HG03175 (cell line): ENCODE results near the gene GLYATL1B.
"Not testable (repeated sequence)": the region's sequence is repeated elsewhere in the genome, so short reads cannot be mapped to it uniquely, and the experiment has no call there.

Experiments
- ATAC-seq: cut with Tn5 transposase; IDR thresholded peaks from one replicate; pipeline ENCODE4 v1.9.1; 2021; ENCODE audit warnings: mild to moderate bottlenecking, moderate library complexity; ENCODE audit not compliant: unreplicated experiment

The GLYATL1B gene, protein sequence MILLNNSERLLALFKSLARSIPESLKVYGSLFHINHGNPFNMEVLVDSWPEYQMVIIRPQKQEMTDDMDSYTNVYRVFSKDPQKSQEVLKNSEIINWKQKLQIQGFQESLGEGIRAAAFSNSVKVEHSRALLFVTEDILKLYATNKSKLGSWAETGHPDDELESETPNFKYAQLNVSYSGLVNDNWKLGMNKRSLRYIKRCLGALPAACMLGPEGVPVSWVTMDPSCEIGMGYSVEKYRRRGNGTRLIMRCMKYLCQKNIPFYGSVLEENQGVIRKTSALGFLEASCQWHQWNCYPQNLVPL

DNA sequence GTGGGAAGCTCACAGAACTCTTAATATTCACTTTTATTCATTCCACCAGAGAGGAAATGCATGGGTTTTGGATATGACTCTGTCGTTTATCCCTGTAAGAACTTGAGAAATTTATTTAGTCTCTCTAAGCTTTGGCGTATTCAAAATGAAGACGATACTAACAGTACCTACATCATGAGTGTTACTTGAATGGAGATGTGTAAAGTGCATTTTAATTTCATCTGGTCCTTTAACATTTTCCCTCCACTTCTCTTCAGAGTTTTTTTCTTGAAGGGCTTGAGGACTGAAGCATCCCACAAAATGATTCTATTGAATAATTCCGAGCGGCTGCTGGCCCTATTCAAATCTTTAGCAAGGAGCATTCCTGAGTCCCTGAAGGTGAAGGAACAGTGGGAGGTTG, at the start of gene GLYATL1B:
Gene GLYATL1B (plus strand): TSS at position 301 of the 400 bp plus-strand sequence. CDS start 0 bp downstream, at position 301.
- not testable (repeated sequence) for ATAC-seq

DNA sequence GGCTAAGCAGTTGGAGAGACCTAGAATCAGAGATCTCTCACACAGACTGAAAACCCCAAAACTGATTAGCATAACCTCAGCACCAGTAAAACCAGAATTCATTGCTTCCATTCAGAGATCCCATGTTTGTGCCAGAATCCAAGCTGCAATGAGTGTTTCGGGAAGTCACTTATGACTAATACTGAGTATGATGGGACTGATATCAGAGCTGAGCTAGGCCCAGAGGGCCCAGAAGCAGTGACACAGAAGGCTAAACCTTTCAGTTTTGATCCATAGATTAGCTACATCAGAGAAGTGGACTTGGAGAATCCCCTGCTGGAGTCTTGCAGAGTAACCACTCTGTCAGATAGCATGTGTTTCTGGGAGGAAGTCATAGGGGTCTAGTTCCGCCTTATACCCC, 49.6 kb upstream of the GLYATL1B start:
- not testable (repeated sequence) for ATAC-seq

DNA sequence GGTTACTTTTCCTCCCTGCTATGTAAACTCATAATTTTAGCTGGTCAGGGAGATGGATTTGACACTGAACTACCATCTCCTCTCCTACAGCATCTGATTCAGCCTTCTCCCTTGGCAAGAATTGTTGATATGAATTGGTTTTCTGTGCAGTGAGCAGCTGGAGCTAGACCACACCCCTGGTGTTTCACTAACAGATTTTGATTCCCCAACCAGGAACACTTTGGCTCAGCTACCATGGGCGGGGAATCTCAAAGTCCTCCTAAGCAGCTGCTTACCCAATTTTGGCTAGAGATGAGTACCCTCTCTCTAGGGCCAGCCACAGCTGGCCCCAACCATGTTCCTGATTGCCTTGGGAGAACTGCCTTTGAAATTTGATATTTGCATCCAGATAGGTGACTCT, 48.7 kb upstream of the GLYATL1B start:
- not testable (repeated sequence) for ATAC-seq

DNA sequence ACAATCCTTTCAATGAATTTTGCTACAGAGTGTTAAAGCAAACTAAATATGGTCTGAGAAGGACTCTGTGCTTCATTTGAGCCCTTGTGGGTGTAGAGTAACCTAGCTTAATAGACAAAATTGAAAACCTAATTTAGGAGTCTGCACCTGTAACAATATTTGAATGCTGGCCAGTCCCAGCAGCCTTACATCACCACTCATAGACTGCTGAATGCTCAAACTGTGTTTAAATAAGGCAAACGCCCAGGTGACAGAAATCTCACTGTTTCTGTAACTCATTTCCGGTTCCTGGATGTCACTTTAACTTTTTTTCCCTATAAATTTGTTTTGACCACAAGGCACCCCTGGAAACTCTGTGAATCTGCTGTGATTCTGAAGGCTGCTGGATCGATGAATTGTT, 45.5 kb upstream of the GLYATL1B start:
- ATAC-seq: no peak

DNA sequence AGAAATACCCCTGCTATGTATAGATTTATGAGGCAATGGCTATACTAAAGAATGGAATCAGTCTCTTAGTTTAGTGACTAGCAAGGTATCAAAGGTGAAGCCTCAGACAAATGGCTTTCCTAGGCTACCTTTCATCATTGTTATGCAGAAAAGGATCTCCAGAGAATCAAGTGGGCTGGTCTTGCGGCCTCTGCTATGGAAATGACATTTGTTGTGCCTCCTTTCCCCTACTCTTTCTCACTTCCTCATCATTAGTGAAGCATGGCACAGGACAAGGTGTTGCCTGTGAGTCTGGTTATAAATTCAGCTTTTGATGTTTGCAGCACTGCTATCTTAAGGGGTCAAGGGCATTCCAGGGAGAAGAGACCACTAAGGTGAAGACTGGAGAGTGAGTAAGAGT, 34.7 kb upstream of the GLYATL1B start:
- ATAC-seq: peak; percentile 55

DNA sequence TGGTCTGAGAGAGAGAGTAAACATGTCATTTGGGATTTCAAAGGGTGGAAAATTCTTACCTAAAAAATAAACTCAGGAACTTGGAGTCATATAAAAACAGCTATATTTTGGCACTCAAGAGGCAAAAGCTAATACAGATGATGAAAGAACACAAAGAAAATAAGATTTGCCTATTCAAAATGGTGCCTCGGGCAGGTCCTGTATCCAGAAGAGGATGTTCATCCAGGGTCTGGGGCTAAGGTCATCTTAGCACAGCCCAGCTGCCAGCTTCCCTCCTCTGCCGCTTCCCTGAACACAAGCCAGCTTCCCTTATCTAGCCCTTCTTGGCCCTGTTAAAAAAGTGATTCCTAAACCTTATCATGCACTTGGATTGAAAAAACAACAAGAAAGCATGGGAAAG, 33.8 kb upstream of the GLYATL1B start:
- ATAC-seq: not testable (repeated sequence)

DNA sequence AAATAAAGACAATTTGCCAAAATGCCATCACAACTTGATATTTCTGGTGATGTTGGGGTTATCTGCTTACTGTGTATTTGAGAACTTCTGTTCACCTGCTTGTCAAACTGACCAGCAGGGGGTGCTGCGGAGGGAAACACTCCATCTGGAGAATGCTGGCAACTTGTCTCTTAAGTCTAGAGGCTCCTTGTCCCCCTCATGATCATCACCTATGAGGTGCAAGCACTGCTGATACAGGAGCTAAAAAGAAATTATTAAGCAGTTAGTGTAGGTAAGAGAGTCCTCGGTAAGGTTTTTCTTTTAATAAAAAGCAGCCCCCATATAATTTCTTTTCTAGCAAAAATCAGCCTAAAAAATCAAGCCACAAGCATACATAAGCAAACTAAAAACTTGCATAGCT, 32.7 kb upstream of the GLYATL1B start:
- ATAC-seq: peak; percentile 70

DNA sequence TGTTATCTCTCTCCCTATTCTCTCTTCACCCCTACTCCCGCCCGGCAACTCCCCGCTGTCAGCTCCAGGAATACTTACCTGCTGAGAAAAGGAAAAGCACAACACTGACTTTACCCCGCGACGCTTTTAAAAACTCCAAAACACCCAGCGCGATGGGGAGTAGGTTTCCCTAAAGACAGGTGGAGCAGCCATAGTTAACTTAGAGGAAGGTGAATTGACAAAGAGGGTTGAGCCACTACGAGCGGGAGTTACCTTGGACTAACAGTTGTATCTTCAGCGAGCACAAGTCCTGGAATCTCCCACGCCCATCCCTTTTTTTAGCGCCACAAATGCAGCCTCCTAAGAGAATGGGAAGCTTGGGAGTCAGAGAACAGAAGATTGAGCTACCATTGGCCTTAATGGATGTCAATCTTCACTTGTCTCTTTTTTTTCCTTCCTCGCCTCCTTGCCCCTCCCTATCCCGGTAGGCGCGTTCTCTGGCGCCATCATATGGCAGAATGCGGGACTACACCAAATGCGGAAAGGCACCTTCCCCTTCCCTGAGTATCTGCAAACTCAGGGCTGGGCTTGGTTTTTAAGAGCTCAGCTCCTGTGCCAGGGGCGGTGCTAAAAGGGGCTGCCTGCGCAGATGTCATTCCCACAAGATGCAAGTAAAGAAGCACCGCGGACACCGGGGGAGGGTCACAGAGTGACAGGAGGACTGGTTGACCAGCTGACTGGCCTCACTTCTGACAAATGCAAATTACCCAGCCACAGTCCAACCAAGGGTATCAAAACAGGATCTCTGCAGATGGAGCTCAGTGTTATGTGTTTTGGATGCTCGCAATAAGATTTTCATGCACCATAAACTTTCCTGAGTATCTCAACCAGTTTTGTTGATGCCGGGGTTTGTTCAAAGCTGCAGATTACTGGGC, 27.7 kb upstream of the GLYATL1B start:
- peak; percentile 92 for ATAC-seq

DNA sequence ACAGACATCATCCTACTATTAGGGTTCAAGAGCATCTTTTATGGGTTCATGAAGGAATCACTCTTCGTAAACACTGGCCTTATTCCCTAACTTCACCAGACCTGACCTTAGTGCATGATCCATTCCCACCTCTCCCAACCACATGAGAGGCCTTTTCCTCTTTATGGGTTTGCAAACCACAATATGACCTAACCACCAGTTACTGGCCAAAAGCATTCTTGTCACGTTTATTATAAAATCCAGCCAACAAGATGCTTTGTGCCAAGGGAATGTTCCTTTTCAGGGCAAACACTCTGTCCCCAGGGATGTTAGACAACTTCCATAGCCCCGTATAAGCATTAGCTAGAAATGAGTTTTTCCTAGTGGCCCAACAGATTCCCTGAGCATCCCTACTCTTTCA, 26.0 kb upstream of the GLYATL1B start:
- not testable (repeated sequence) for ATAC-seq

DNA sequence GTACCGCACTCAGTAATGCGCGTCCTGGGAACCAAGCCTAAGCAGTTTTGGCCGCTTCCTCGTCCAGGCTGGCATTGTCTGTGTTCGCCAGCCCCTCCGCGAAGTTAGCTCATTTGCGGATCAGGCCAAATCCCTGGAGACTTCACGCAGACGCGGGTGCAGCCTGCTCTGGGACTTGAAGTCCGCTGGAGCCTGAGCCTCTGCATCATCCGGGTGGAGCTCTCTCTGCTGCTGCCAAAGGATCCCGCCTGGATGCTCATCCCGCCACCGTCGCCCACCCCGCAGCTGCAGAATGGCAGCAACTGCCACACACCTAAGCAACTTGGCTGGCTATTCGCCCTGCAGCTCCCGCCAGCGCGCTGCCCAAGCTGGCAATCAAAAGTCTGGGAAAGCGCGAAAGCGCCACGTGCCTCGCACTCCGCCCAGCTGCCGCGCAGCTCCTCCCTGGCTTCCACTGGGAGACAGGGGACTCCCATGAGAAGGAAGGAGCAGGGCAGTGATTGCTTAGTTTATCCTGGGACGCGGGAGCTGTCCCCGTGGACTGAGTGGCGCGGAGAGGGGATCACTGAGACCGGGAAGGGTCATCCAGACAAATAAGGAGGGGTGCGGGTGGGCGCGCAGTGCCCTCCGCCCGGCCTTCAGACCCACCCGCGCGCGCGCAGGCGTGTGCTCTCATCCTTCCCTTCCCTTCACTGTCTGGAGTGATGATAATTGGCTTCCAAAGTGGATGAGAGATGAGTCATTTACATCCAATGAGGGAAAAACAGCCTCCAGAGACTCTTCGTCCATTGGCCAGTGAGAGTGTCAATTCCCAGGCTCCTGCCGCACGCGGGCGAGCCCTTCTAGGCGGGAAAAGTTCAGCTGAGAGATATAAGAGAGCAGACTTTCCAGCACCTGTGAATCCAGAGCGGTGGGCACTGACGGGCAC, 23.2 kb upstream of the GLYATL1B start:
- ATAC-seq: no peak

DNA sequence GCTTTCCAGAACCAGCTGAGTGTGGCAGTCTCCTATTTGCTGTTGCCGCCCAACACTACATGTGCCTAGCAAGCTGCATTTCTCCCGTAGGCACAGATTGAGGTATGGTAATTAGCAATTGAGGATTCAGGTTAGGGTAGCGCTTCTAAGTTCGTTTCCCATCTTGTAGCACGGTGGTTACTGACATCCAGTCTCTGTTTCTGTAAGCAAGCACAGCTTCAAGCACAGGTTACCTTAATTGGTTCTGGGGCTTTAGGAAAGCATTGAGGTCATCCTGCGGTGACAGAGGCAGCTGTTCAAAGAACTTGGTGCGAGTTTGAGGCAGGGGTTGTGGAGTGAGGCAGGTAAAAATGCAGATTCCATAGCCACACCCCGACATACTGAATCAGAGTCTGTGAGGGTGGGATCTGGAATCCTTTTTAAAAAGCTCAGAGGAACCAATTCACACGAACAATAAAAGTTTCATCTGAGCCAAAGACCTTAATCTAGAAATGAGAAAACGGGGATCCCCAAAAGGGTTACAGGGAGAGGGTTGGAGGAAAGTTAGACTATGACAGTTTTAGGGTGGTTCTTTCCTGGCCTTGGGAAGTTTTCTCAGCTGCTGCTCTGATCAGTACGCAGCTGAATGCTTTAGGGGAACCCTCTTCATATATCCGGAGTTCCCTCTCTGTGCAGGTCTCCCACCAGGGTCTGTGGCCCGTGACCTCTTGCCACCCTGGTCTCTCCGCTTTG, 21.9 kb upstream of the GLYATL1B start:
- ATAC-seq: not testable (repeated sequence)

DNA sequence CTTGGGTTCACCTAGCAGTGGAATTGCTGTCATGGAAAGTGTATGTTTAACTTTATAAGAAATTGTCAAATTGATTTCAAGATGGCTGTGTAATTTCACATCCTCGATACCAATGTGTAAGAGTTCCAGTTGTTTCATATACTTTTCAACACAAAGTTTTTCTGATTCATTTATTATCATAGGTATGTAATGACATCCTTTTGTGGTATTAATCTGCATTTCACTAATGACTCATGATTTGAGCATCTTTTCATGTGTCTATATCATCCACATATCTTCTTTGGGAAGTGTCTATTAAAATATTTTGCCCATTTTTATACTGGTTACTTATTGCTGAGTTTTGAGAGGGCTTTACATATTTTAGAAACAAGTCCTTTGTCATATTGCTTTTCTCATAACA, 17.0 kb upstream of the GLYATL1B start:
- no peak for ATAC-seq

DNA sequence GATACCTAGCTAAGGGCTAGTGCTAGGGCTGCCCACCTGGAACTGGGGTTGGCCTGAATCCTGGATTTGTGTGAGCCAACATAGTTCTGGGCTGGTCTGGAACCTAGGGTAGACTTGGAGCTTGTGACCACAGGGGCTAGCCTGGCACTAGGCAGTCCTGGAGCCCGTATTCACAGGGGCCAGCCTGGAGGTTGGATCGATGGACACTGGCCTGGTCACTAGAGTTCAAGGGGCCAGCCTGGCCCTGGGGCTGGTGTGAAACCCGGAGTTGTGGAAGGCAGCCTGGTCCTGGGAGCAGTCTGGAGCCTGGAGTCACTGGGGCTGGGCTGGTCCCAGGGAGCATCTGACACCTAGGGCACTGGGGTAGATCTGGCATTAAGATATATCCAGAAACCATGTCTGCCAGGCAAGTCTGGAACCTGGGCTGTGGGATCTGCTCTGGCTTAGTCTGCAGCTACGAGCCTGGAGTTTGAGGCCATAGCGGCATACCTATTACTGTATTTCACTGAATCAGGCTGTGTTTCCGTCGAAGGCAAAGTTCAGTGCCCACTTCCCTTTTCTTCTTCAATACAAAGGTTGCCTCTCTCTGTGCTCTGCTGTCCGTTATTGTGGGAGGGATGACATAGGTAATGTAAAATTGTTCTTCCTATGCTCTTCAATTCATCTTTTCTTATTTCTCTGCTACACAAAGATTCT, 9.1 kb upstream of the GLYATL1B start:
- ATAC-seq: peak; percentile 94

DNA sequence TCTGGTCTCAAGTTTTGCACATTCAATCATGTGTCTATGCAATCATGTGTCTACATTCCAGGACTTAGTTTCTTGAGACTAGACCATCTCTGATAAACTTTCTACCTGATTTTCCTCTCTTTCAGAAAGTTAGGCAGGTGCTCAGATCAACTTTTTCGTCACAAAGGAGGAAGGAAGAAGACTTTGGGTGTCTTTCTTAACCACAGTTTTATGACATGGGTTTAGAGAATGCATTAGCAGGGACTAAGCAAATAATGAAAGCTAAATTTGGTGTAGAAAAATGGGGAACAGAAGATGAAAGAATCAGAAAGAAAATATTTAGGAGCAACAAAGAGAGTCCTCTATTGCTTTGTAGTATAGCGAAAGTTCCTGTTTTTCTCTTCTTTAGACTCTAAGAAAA, 7.7 kb upstream of the GLYATL1B start:
- no peak for ATAC-seq

DNA sequence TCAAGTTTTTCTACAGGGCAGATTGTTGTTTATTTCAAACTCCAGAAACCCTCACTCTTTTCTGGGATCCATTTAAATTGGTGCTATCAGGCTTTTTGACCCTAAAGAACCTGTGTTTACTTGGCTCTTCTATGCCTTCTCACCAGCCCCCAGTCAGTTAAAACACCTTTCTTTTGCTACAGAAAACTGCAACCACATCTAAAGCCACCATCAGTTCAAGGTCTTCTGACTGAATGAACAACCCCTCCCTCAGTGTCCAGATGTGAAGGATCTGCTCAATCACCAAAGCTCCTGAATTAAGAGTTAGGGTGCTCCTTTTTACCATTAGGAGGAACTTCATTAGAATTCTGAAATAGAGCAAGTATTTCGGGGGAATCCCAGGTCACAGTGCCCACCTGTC, 7.0 kb upstream of the GLYATL1B start:
- ATAC-seq: no peak

DNA sequence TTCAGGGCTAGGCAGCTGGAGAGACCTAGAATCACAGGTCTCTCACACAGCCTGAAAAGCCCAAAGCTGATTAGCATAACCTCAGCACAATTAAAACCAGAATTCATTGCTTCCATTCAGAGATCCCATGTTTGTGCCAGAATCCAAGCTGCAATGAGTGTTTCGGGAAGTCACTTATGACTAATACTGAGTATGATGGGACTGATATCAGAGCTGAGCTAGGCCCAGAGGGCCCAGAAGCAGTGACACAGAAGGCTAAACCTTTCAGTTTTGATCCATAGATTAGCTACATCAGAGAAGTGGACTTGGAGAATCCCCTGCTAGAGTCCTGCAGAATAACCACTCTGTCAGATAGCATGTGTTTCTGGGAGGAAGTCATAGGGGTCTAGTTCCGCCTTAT, 5.7 kb upstream of the GLYATL1B start:
- ATAC-seq: not testable (repeated sequence)

DNA sequence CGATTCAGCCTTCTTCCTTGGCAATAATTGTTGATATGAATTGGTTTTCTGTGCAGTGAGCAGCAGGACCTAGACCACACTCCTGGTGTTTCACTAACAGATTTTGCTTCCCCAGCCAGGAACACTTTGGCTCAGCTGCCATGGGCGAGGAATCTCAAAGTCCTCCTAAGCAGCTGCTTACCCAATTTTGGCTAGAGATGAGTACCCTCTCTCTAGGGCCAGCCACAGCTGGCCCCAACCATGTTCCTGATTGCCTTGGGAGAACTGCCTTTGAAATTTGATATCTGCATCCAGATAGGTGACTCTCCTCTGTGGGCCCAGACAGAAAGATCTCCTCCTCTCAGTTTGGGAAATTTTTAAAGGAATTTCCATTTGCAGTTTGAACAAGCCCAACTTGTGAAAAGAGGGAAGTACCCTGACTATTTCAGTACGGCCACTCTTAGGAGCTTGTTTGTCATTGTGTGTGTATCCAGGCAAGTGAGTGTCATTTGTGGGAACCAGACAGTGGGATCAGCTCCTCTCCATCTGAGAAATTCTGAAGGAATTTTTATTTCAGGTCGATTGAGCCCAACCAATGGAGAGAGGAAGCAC, 4.6 kb upstream of the GLYATL1B start:
- ATAC-seq: not testable (repeated sequence)

DNA sequence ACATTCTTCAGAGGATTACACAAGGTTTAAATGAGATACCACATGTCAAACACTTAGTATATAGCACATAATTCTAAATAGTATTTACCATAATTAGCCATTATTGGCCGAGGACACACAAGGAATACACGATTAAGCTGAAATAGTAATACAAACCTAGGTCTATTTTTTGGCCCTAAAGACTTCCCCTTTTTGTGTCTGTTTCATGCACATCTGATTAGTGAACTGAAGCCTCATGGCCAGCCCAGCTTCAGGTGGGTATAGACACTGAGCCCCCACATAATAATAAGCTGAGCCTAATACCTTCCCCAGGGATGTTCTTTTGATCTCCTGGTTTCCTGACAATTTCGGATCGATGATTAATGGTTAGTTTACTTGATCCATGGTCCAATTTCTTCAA, 2.1 kb downstream of the GLYATL1B start:
- no peak for ATAC-seq

DNA sequence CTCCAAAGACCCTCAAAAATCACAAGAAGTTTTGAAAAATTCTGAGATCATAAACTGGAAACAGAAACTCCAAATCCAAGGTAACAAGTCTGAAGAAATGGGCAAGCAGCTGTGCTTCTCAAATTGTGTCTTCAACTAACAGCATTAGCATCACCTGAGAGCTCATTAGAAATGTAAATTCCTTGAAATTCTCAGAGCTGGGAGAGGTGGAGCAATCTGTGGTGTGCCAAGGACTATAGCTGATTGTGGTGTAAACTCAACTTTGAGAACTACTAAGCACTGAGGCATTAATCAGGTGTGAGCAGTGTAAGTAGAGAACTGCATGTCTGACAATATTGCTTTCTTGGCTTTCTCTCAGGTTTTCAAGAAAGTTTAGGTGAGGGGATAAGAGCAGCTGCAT, 7.5 kb downstream of the GLYATL1B start:
- ATAC-seq: not testable (repeated sequence)
